ENCODE results near the gene PUSL1.

PUSL1 gene

GRCh38 chr1:1326075-1326605 lies 17.7 kb downstream of the PUSL1 start:
- DNase-seq, result no peak

GRCh38 chr1:1327291-1327690 lies 18.9 kb downstream of the PUSL1 start:
- no peak for DNase-seq

- DNase-seq, result no peak
These were observed 19.9 kb downstream of the PUSL1 start for GRCh38 chr1:1328254-1328653.

- no peak for DNase-seq
These were observed 21.2 kb downstream of the PUSL1 start for GRCh38 chr1:1329304-1330210.

GRCh38 chr1:1330366-1331067 lies 22.1 kb downstream of the PUSL1 start:
- DNase-seq, result no peak

GRCh38 chr1:1331068-1331965 lies 22.9 kb downstream of the PUSL1 start, which contains the start of gene TAS1R3:
TAS1R3 (plus strand) TSS chr1:1331280; CDS start chr1:1331346, 66 bp downstream.
- DNase-seq, result no peak

- no peak for DNase-seq
These were observed 23.8 kb downstream of the PUSL1 start for GRCh38 chr1:1332031-1332755.

- no peak for DNase-seq
These were observed 24.5 kb downstream of the PUSL1 start for GRCh38 chr1:1332774-1333480.

- DNase-seq, result no peak
These were observed 25.3 kb downstream of the PUSL1 start for GRCh38 chr1:1333551-1334241.

GRCh38 chr1:1334835-1335234 lies 26.4 kb downstream of the PUSL1 start:
- DNase-seq, result no peak

- DNase-seq, result no peak
These were observed 26.9 kb downstream of the PUSL1 start for GRCh38 chr1:1335283-1335682.

- DNase-seq, result no peak
These were observed 27.4 kb downstream of the PUSL1 start for GRCh38 chr1:1335792-1336248.

GRCh38 chr1:1336446-1336845 lies 28.0 kb downstream of the PUSL1 start:
- no peak for DNase-seq

GRCh38 chr1:1336931-1337792 lies 28.8 kb downstream of the PUSL1 start:
- no peak for DNase-seq

- no peak for DNase-seq
These were observed 29.4 kb downstream of the PUSL1 start for GRCh38 chr1:1337793-1338147.

- DNase-seq, result no peak
These were observed 29.9 kb downstream of the PUSL1 start for GRCh38 chr1:1338278-1338677.

- DNase-seq, result no peak
These were observed 31.8 kb downstream of the PUSL1 start for GRCh38 chr1:1340185-1340584.

GRCh38 chr1:1340791-1341548 lies 32.6 kb downstream of the PUSL1 start:
- DNase-seq, result no peak

- DNase-seq, result no peak
These were observed 33.2 kb downstream of the PUSL1 start for GRCh38 chr1:1341549-1342021.
